Measurements from ENCODE around the gene ISG20.

Gene ISG20

DNA sequence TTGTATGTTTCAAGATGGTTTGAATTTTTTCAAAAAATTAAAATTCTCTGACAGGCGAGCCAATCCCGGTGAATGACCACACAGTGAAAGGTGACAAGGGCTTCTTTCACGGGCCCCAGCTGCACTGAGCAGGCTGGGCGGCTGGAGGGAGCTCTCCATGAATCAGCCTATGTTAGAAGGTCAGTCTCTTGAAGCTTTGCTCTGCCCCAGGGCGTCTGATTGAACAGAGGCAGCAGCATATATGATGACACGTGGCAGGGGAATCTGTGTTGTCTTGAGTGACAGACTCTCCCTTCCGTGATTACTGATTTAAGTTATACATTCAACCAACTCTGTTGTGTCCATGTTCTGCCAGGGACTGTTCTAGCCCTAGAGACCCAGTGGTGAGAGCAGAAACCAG, 51.5 kb downstream of the ISG20 start:
- TF ChIP-seq, protein P1, sequence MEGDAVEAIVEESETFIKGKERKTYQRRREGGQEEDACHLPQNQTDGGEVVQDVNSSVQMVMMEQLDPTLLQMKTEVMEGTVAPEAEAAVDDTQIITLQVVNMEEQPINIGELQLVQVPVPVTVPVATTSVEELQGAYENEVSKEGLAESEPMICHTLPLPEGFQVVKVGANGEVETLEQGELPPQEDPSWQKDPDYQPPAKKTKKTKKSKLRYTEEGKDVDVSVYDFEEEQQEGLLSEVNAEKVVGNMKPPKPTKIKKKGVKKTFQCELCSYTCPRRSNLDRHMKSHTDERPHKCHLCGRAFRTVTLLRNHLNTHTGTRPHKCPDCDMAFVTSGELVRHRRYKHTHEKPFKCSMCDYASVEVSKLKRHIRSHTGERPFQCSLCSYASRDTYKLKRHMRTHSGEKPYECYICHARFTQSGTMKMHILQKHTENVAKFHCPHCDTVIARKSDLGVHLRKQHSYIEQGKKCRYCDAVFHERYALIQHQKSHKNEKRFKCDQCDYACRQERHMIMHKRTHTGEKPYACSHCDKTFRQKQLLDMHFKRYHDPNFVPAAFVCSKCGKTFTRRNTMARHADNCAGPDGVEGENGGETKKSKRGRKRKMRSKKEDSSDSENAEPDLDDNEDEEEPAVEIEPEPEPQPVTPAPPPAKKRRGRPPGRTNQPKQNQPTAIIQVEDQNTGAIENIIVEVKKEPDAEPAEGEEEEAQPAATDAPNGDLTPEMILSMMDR (IDR thresholded peaks at IDR 0.05; ENCODE audit: control insufficient read depth, extremely low read depth, insufficient read depth), result no peak
- no peak for DNase-seq (ENCODE audit: low read depth)
- H3K4me3 ChIP-seq (ENCODE audit: low read depth, low read length), result no peak overlapping the region

DNA sequence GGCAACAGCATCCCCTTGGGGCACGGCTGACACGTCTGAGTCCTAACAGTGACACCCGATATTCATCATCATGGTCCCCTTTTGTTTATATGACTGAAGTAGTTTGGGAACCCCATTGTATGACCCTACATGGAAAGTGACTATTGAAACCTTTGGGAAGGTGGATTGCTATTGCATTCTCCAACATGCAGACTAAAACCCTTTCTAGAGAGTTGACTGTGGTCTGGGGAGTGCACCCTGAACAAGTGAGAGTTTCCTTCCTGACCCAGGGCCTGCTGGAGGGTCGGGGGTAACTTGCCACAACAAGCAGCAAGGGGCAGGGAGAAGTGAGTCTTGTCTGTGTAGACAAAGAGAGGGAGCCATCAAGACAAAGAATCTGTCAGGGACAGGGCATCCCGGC, 54.4 kb downstream of the ISG20 start:
- DNase-seq (ENCODE audit: low read depth), result no peak
- no peak overlapping the region for H3K4me3 ChIP-seq (ENCODE audit: low read depth, low read length)
- TF ChIP-seq, protein P1 (IDR thresholded peaks at IDR 0.05; ENCODE audit: control insufficient read depth, extremely low read depth, insufficient read depth), result no peak

DNA sequence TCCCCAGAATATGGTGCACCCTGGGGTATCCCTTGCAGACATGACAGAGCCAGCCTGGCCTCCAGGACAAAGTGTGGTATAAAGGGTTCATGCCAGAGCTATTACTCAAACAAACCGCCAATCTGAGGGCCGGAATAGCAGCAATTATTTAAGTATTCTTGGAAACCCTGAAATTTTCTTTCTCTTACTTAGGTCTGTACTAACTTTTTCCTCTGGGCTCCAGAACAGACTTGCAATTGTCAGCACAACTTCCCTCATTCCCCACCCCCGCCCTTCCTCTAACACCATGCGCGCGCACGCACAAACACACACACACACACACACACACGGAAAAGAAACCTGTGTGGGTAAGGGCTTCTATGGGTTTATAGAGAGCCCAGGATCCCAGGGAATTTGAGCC, 56.3 kb downstream of the ISG20 start:
- TF ChIP-seq, protein P1 (IDR thresholded peaks at IDR 0.05; ENCODE audit: control insufficient read depth, extremely low read depth, insufficient read depth), result no peak
- no peak overlapping the region for H3K4me3 ChIP-seq (ENCODE audit: low read depth, low read length)
- DNase-seq (ENCODE audit: low read depth), result no peak

DNA sequence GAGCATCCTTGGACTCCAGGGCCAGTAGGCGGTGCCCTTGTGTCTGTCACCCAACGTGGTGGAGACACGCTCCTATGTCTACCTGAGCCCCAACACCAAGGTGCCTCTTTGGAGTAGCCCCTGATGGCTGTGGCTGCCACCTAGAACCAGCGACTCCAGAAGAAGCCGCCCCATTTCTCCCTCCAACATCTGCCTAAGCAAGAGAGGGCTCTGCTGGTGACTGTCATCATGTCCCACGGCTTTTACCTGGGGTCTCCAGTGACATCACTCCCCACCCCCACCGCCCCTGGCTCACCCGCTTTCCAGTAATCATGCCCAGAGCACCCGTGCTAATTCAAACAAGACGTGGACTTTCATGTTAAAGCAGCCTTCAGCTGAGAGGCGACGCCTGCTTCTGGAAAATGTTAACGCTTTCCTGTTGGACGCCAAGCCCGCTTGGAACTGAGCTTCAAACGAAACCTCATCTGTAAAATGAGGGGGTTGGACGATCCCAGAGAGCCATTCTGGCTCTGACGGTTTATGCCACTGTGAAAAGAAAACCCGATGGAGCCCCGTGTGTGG, 57.0 kb downstream of the ISG20 start:
- H3K4me3 ChIP-seq (ENCODE audit: low read depth, low read length), result no peak overlapping the region
- TF ChIP-seq, protein P1 (IDR thresholded peaks at IDR 0.05; ENCODE audit: control insufficient read depth, extremely low read depth, insufficient read depth), result no peak
- DNase-seq (ENCODE audit: low read depth), result no peak

DNA sequence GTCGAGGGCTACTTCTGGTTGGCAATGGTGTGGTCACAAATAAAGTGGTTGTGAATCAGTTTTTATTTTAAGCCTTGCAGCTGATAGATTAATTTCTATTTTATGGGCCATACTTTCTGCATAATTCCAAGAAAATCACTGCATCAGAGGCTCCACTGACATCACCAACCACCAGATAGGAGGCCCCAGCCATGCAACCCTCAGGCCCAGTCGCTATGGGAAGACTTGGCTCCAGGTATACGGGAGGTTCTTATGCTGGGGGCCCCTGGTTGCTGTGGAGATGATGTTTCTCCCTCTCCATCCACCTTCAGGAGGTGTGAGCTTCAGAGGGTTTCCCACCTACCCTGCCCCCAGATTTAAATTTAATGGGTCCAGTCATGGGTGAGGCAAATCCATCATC, 57.4 kb downstream of the ISG20 start:
- no peak for DNase-seq (ENCODE audit: low read depth)
- H3K4me3 ChIP-seq (ENCODE audit: low read depth, low read length), result no peak overlapping the region
- TF ChIP-seq, protein P1 (IDR thresholded peaks at IDR 0.05; ENCODE audit: control insufficient read depth, extremely low read depth, insufficient read depth), result no peak

DNA sequence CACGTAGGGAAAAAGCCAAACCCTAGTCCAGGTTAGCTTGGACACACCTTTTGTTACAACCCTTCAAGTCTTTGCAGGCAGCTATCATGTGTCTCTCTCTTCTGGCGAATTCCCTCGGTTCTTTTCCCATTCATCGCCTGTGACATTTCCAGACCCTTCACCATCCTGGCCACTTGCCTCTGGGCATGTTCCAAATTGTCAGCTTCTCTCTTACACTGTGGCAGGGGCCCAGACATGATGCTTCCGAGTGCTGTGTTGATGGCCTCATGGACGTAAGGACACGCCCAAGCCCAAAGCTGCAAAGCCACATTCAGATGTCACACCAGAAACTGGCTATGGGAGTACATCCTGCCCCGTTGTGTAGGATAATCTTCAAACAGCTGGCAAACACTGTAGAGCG, 58.5 kb downstream of the ISG20 start:
- no peak overlapping the region for H3K4me3 ChIP-seq (ENCODE audit: low read depth, low read length)
- TF ChIP-seq, protein P1 (IDR thresholded peaks at IDR 0.05; ENCODE audit: control insufficient read depth, extremely low read depth, insufficient read depth), result no peak

DNA sequence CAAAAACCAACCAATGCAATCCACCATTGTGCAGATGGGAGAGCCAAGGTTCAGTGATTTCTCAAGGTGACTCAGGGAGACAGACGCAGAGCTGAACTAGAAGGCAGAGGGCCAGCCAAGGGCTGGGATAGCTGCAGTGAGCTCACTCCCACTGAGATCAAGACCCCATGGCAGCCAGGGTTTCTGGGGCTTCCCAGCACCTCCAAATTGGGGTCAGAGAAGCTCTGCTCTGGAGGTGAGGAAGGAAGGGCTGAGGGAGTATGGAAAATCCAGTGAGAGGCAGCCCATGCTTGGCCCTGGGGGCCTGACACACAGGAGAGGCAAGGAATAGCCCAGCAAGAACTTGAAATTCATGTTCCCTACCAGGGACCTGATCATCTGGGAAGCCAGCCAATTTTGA, 61.0 kb downstream of the ISG20 start:
- DNase-seq (ENCODE audit: low read depth), result no peak
- no peak overlapping the region for H3K4me3 ChIP-seq (ENCODE audit: low read depth, low read length)
- TF ChIP-seq, protein P1 (IDR thresholded peaks at IDR 0.05; ENCODE audit: control insufficient read depth, extremely low read depth, insufficient read depth), result no peak

More for the DNA sequence above, 58.5 kb downstream of the ISG20 start:
- no peak for DNase-seq (ENCODE audit: low read depth)
